Activated CD4-positive, alpha-beta T cell treated with anti-CD3 and anti-CD28 coated beads for 1 hour (primary cell): ENCODE results near the gene ACOT9.
"Not testable (repeated sequence)": the region's sequence is repeated elsewhere in the genome, so short reads cannot be mapped to it uniquely, and the experiment has no call there.

Source experiments
- DNase-seq: peaks from one replicate; pipeline ENCODE4 v3.0.0-alpha.2; 2020

The ACOT9 gene

DNA sequence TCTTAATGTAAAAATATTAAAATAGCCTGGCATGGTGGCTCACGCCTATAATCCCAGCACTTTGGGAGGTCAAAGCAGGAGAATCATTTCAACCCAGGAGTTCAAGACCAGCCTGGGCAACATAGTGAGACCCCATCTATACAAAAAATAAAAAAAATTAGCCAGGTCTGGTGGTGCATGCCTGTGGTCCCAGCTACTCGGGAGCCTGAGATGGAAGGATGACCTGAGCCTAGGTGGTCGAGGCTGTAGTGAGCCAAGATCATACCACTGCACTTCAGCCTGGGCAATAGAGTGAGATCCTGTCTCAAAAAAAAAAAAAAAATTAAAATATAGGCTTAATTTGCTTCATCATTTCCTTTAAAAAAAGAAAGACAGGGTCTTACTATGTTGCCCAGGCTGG lies 66.6 kb downstream of the ACOT9 start:
- DNase-seq: not testable (repeated sequence)

DNA sequence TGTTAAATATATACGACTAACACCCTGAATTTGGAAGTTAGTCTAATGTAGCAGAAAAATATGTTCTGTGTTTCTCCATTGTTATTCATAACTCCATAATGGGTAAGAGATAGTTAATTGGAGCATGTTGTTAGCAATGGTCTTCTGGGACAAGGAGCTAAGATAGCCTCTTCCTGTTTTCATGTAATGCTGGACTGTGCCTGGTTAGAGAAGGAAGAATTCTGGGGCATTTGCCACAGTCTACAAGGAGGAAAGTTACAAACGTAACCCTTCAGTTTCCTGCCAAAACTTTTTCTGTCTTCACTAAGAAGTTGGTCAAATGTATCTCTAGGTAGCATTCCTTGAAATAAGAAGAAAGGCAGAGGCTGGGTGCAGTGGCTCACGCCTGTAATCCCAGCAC lies 70.0 kb downstream of the ACOT9 start:
- DNase-seq: no peak

GRCh38 chrX:23670528-23670927 lies 72.5 kb downstream of the ACOT9 start:
- DNase-seq: no peak

- no peak for DNase-seq
These were observed 74.7 kb downstream of the ACOT9 start for GRCh38 chrX:23668335-23668734.

- peak; percentile 55 for DNase-seq
These were observed 75.6 kb downstream of the ACOT9 start, which contains the start of gene PRDX4 for GRCh38 chrX:23667239-23668177. TSS of gene PRDX4 (plus strand) at chrX:23667493. CDS start at chrX:23667571, 78 bp downstream.

- no peak for DNase-seq
These were observed 76.8 kb downstream of the ACOT9 start for GRCh38 chrX:23666282-23666681.

- no peak for DNase-seq
These were observed 78.6 kb downstream of the ACOT9 start for GRCh38 chrX:23664496-23664895.

GRCh38 chrX:23662853-23663252 lies 80.2 kb downstream of the ACOT9 start:
- DNase-seq: no peak

GRCh38 chrX:23662187-23662586 lies 80.9 kb downstream of the ACOT9 start:
- DNase-seq: no peak

GRCh38 chrX:23661671-23662070 lies 81.4 kb downstream of the ACOT9 start:
- DNase-seq: no peak

- no peak for DNase-seq
These were observed 82.3 kb downstream of the ACOT9 start for GRCh38 chrX:23660766-23661132.

DNA sequence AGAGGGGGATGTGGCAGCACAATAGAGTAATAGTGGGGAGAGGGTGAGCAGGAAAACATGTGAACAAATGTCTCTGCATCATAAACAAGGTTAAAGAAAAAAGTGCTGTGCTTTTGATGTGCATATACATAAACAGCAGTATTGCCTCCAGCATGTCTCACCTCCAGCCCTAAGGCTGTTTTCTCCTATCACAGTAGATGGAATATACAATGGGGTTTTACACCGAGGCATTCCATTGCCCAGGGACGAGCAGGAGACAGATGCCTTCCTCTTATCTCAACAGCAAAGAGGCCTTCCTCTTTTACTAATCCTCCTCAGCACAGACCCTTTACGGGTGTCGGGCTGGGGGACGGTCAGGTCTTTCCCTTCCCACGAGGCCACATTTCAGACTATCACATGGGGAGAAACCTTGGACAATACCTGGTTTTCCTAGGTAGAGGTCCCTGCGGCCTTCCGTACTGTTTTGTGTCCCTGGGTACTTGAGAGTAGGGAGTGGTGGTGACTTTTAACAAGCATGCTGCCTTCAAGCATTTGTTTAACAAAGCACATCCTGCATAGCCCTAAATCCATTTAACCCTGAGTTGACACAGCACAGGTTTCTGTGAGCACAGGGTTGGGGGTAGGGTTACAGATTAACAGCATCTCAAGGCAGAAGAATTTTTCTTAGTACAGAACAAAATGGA lies 82.9 kb downstream of the ACOT9 start:
- DNase-seq: not testable (repeated sequence)

DNA sequence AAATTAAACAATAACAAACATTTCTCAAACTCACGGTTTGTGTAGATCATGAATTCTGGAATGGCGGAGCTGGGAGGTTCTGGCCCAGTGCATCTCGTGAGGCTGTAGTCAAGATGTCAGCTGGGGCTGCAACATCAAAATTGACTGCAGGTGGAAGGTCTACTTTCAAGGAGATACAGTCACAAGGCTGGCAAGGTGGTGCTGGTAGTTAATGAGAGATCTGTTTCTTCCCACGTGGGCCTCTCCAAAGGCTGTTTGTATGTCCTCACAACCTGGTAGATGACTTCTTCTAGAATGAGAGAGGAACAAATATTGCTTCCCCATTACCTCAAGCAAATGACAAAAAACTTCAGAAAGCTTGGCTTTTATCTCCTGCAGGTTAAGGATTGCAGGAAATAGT lies 83.7 kb downstream of the ACOT9 start:
- DNase-seq: no peak

GRCh38 chrX:23656684-23657083 lies 86.4 kb downstream of the ACOT9 start:
- DNase-seq: no peak

DNA sequence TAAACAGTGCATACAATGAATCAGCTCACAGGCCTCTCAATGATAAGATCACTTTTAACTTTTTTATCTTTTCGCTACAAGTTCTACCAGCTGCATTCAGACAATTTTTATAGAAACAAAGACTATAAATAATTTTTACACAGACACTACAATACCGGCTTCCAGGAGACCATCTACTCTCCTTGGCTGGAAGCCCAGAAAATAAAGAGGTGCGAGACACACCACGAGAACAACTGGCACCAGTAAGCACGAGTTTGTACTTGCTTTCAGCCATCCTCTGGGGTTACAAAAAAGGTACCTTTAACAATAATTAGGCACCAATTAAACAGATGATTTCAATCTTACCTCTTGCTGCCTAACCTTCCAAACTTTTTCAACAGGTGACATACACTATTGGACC lies 87.0 kb downstream of the ACOT9 start:
- no peak for DNase-seq
